WTC11 (cell line): ENCODE measurements around the gene NME5. TPM values are rescaled to one million over a fixed set of nuclear protein-coding genes. Genes with fewer than 3 reads are reported as not detected.

Experiments used
- ATAC-seq: fragments of 200-7000 bp; cut with Tn5 transposase; 2 replicates; pipeline ENCODE4 v1.10.0; 2021; ENCODE audit warnings: mild to moderate bottlenecking, moderate library complexity
- CTCF ChIA-PET: fragments of 300-600 bp; sonication (Branson Sonifier 250); formaldehyde crosslinking; loops from one replicate; lab custom pipeline; 2021; ENCODE audit warnings: antibody characterized with exemption; lab: Charles Lee
- POLR2A ChIA-PET: fragments of 350-600 bp; sonication (Branson Sonifier 250); formaldehyde crosslinking; loops from one replicate; lab custom pipeline; 2021; ENCODE audit warnings: antibody characterized with exemption; lab: Charles Lee
- DNase-seq: peaks from one replicate; pipeline ENCODE4 v3.0.0; 2021; ENCODE audit warnings: low spot score
- H3K27ac Mint-ChIP-seq: 2 replicates; pipeline ENCODE4 v1.8.0; 2021; ENCODE audit warnings: mixed read lengths
- H3K27me3 Mint-ChIP-seq: 2 replicates; pipeline ENCODE4 v1.8.0; 2021; ENCODE audit warnings: low read depth, mild to moderate bottlenecking, moderate library complexity, mixed read lengths
- H3K36me3 Mint-ChIP-seq: 2 replicates; pipeline ENCODE4 v1.8.0; 2021; ENCODE audit warnings: mixed read lengths
- H3K4me1 Mint-ChIP-seq: 2 replicates; pipeline ENCODE4 v1.8.0; 2022; ENCODE audit warnings: mixed read lengths
- H3K4me3 Mint-ChIP-seq: 2 replicates; pipeline ENCODE4 v1.8.0; 2021; ENCODE audit warnings: mild to moderate bottlenecking, moderate library complexity, mixed read lengths
- H3K9me3 Mint-ChIP-seq: 2 replicates; pipeline ENCODE4 v1.8.0; 2021; ENCODE audit warnings: mixed read lengths
- ATF3 ChIP-seq: sonication (generic); formaldehyde crosslinking; conservative IDR thresholded peaks from 2 replicates; pipeline ENCODE4 v1.8.1; 2022; ENCODE audit warnings: mild to moderate bottlenecking, missing genetic modification reagents
- CREB1 ChIP-seq: sonication (generic); formaldehyde crosslinking; IDR thresholded peaks from 2 replicates; pipeline ENCODE4 v1.8.0; 2023; ENCODE audit warnings: mild to moderate bottlenecking, missing genetic modification reagents
- ESRRA ChIP-seq: sonication (generic); formaldehyde crosslinking; IDR thresholded peaks from 2 replicates; pipeline ENCODE4 v1.8.1; 2022; ENCODE audit warnings: mild to moderate bottlenecking, missing genetic modification reagents, borderline replicate concordance
- ETV6 ChIP-seq: sonication (generic); formaldehyde crosslinking; IDR thresholded peaks from 2 replicates; pipeline ENCODE4 v1.8.1; 2022; ENCODE audit warnings: mild to moderate bottlenecking, missing genetic modification reagents
- GABPB1 ChIP-seq: sonication (generic); formaldehyde crosslinking; IDR thresholded peaks from 2 replicates; pipeline ENCODE4 v1.8.1; 2023; ENCODE audit warnings: mild to moderate bottlenecking, missing genetic modification reagents
- GTF2I ChIP-seq: fragments of 250-450 bp; sonication (Bioruptor Pico); conservative IDR thresholded peaks from 2 replicates; pipeline ENCODE4 v1.4.0; 2021; ENCODE audit warnings: mild to moderate bottlenecking
- KAT7 ChIP-seq: sonication (generic); formaldehyde crosslinking; IDR thresholded peaks from 2 replicates; pipeline ENCODE4 v1.8.1; 2023; ENCODE audit warnings: missing genetic modification reagents, mild to moderate bottlenecking, borderline replicate concordance
- MYBL2 ChIP-seq: sonication (generic); formaldehyde crosslinking; IDR thresholded peaks from 2 replicates; pipeline ENCODE4 v1.8.1; 2023; ENCODE audit warnings: mild to moderate bottlenecking, moderate library complexity, missing genetic modification reagents
- NFATC4 ChIP-seq: fragments of 250-450 bp; sonication (Bioruptor Pico); IDR thresholded peaks from 2 replicates; pipeline ENCODE4 v1.9.0; 2021; ENCODE audit warnings: mild to moderate bottlenecking
- NFYB ChIP-seq: sonication (generic); formaldehyde crosslinking; conservative IDR thresholded peaks from 2 replicates; pipeline ENCODE4 v1.8.0; 2022; ENCODE audit warnings: low read depth, missing genetic modification reagents
- PRRX2 ChIP-seq: fragments of 250-450 bp; sonication (Bioruptor Pico); IDR thresholded peaks from 2 replicates; pipeline ENCODE4 v1.8.0; 2021; ENCODE audit warnings: mild to moderate bottlenecking
- RELA ChIP-seq: sonication (generic); formaldehyde crosslinking; IDR thresholded peaks from 2 replicates; pipeline ENCODE4 v1.8.1; 2022; ENCODE audit warnings: missing genetic modification reagents, mild to moderate bottlenecking, borderline replicate concordance
- SMAD3 ChIP-seq: sonication (generic); formaldehyde crosslinking; IDR thresholded peaks from 2 replicates; pipeline ENCODE4 v1.8.0; 2022; ENCODE audit warnings: missing genetic modification reagents, mild to moderate bottlenecking, borderline replicate concordance
- SP1 ChIP-seq: sonication (generic); formaldehyde crosslinking; conservative IDR thresholded peaks from 2 replicates; pipeline ENCODE4 v1.8.1; 2022; ENCODE audit warnings: missing genetic modification reagents
- TP53 ChIP-seq: sonication (generic); formaldehyde crosslinking; IDR thresholded peaks from 2 replicates; pipeline ENCODE4 v1.8.1; 2023; ENCODE audit warnings: mild to moderate bottlenecking, missing genetic modification reagents
- ZBTB21 ChIP-seq: sonication (generic); formaldehyde crosslinking; IDR thresholded peaks from 2 replicates; pipeline ENCODE4 v1.8.1; 2023; ENCODE audit warnings: mild to moderate bottlenecking, missing genetic modification reagents, borderline replicate concordance
- ZBTB43 ChIP-seq: sonication (generic); formaldehyde crosslinking; IDR thresholded peaks from 2 replicates; pipeline ENCODE4 v1.8.1; 2023; ENCODE audit warnings: mild to moderate bottlenecking, missing genetic modification reagents
- ZNF219 ChIP-seq: sonication (generic); formaldehyde crosslinking; IDR thresholded peaks from 2 replicates; pipeline ENCODE4 v1.8.0; 2023; ENCODE audit warnings: missing genetic modification reagents, mild to moderate bottlenecking, borderline replicate concordance
- ZNF263 ChIP-seq: sonication (generic); formaldehyde crosslinking; IDR thresholded peaks from 2 replicates; pipeline ENCODE4 v1.8.1; 2022; ENCODE audit warnings: low read depth, mild to moderate bottlenecking, moderate library complexity, missing genetic modification reagents
- ZNF416 ChIP-seq: fragments of 250-450 bp; sonication (Bioruptor Pico); IDR thresholded peaks from 2 replicates; pipeline ENCODE4 v1.9.0; 2021; ENCODE audit warnings: mild to moderate bottlenecking, inconsistent platforms
- ZNF423 ChIP-seq: fragments of 250-450 bp; sonication (Bioruptor Pico); IDR thresholded peaks from 2 replicates; pipeline ENCODE4 v2.1.2; 2022; ENCODE audit warnings: mild to moderate bottlenecking, moderate library complexity
- ZNF671 ChIP-seq: fragments of 250-450 bp; sonication (Bioruptor Pico); IDR thresholded peaks from 2 replicates; pipeline ENCODE4 v1.8.0; 2021; ENCODE audit warnings: mild to moderate bottlenecking
- total RNA-seq: library from RNA; stranded (reverse); gene quantifications from 3 replicates; pipeline ENCODE4 v1.2.3, GENCODE V29; 2021
- TF ChIP-seq, protein P1 (sequence below): sonication (generic); formaldehyde crosslinking; IDR thresholded peaks from 2 replicates; pipeline ENCODE4 v1.8.1; 2023; ENCODE audit warnings: mild to moderate bottlenecking, missing genetic modification reagents, borderline replicate concordance
- TF ChIP-seq, protein P2 (sequence below): sonication (generic); formaldehyde crosslinking; IDR thresholded peaks from 2 replicates; pipeline ENCODE4 v1.8.0; 2022; ENCODE audit warnings: mild to moderate bottlenecking, missing genetic modification reagents
- TF ChIP-seq, protein P3 (sequence below): sonication (generic); formaldehyde crosslinking; IDR thresholded peaks from 2 replicates; pipeline ENCODE4 v1.8.0; 2022; ENCODE audit warnings: mild to moderate bottlenecking, missing genetic modification reagents
- TF ChIP-seq, protein P4 (sequence below): fragments of 250-450 bp; sonication (Bioruptor Pico); IDR thresholded peaks from 2 replicates; pipeline ENCODE4 v2.1.2; 2022; ENCODE audit warnings: mild to moderate bottlenecking, moderate library complexity
- TF ChIP-seq, protein P5 (sequence below): sonication (generic); formaldehyde crosslinking; IDR thresholded peaks from 2 replicates; pipeline ENCODE4 v1.8.1; 2022; ENCODE audit warnings: low read depth, mild to moderate bottlenecking, moderate library complexity, missing genetic modification reagents, borderline replicate concordance

Gene NME5
- total RNA-seq, 1 experiment from 2014 or later: 0.74 TPM

DNA sequence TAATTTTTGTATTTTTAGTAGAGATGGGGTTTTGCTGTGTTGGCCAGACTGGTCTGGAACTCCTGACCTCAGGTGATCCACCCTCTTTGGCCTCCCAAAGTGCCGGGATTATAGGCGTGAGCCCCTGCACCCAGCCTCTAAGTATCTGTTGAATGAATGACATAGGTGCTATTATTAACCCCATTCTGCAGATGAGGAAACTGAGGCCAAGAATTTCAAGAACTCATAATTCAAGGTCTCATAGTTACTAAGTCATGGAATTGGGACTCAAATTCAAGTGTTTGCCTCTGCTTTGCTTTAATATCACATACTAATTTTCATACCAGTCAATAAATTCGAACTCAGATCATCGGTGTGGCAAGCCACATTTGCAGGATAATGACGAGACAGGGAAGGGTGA lies 41.6 kb upstream of the NME5 start:
- no peak overlapping the region for H3K27ac Mint-ChIP-seq
- DNase-seq (no peak), ATAC-seq (no peak)
- H3K36me3 Mint-ChIP-seq: peaks cover 58% of the 10 kb centered on the region
- H3K9me3 Mint-ChIP-seq: no peaks in the 10 kb centered on the region
- ChIA-PET POLR2A (no interaction called here), CTCF (interaction anchor here (2.0 kb wide), 1 partner anchor 102 kb away, joined by 6 read pairs; no protein-coding TSS in a partner anchor)
- H3K4me1 Mint-ChIP-seq: peaks cover 13% of the 10 kb centered on the region
- no peak overlapping the region for H3K4me3 Mint-ChIP-seq
- no peaks in the 10 kb centered on the region for H3K27me3 Mint-ChIP-seq
- no peak for TF ChIP-seq ZBTB21 (CRISPR knock-in tag)
- no peak for TF ChIP-seq GTF2I (CRISPR knock-in tag)
- no peak for TF ChIP-seq CREB1
- TF ChIP-seq, protein P1, sequence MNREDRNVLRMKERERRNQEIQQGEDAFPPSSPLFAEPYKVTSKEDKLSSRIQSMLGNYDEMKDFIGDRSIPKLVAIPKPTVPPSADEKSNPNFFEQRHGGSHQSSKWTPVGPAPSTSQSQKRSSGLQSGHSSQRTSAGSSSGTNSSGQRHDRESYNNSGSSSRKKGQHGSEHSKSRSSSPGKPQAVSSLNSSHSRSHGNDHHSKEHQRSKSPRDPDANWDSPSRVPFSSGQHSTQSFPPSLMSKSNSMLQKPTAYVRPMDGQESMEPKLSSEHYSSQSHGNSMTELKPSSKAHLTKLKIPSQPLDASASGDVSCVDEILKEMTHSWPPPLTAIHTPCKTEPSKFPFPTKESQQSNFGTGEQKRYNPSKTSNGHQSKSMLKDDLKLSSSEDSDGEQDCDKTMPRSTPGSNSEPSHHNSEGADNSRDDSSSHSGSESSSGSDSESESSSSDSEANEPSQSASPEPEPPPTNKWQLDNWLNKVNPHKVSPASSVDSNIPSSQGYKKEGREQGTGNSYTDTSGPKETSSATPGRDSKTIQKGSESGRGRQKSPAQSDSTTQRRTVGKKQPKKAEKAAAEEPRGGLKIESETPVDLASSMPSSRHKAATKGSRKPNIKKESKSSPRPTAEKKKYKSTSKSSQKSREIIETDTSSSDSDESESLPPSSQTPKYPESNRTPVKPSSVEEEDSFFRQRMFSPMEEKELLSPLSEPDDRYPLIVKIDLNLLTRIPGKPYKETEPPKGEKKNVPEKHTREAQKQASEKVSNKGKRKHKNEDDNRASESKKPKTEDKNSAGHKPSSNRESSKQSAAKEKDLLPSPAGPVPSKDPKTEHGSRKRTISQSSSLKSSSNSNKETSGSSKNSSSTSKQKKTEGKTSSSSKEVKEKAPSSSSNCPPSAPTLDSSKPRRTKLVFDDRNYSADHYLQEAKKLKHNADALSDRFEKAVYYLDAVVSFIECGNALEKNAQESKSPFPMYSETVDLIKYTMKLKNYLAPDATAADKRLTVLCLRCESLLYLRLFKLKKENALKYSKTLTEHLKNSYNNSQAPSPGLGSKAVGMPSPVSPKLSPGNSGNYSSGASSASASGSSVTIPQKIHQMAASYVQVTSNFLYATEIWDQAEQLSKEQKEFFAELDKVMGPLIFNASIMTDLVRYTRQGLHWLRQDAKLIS (CRISPR knock-in tag): no peak
- TF ChIP-seq ZNF423 (CRISPR knock-in tag): no peak
- TF ChIP-seq ZNF671: no peak
- no peak for TF ChIP-seq SMAD3 (CRISPR knock-in tag)
- no peak for TF ChIP-seq ESRRA
- no peak for TF ChIP-seq PRRX2 (CRISPR knock-in tag)
- no peak for TF ChIP-seq ETV6
- no peak for TF ChIP-seq KAT7 (CRISPR knock-in tag)
- TF ChIP-seq GABPB1: no peak

- POLR2A ChIA-PET: no interaction called here
- H3K9me3 Mint-ChIP-seq: no peaks in the 10 kb centered on the region
- H3K36me3 Mint-ChIP-seq: peaks cover 55% of the 10 kb centered on the region
- ATAC-seq: no peak
- DNase-seq: no peak
- no peaks in the 10 kb centered on the region for H3K27me3 Mint-ChIP-seq
- peaks cover 13% of the 10 kb centered on the region for H3K4me1 Mint-ChIP-seq
- H3K27ac Mint-ChIP-seq: peak overlapping the region; percentile 51; the same call in 1 of the 2 replicates
- CTCF ChIA-PET: interaction anchor here (2.0 kb wide), 1 partner anchor 103 kb away, joined by 6 read pairs; no protein-coding TSS in a partner anchor
- H3K4me3 Mint-ChIP-seq: no peak overlapping the region
- TF ChIP-seq, protein P2, sequence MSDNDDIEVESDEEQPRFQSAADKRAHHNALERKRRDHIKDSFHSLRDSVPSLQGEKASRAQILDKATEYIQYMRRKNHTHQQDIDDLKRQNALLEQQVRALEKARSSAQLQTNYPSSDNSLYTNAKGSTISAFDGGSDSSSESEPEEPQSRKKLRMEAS (CRISPR knock-in tag): no peak
- TF ChIP-seq ATF3 (CRISPR knock-in tag) (no peak), RELA (CRISPR knock-in tag) (no peak), SP1 (CRISPR knock-in tag) (no peak), NFATC4 (CRISPR knock-in tag) (no peak), TP53 (CRISPR knock-in tag) (no peak), ZNF416 (CRISPR knock-in tag) (no peak), ZNF219 (no peak), NFYB (CRISPR knock-in tag) (no peak), ZNF263 (CRISPR knock-in tag) (no peak), MYBL2 (CRISPR knock-in tag) (no peak), ZBTB43 (CRISPR knock-in tag) (no peak)
- TF ChIP-seq, protein P3, sequence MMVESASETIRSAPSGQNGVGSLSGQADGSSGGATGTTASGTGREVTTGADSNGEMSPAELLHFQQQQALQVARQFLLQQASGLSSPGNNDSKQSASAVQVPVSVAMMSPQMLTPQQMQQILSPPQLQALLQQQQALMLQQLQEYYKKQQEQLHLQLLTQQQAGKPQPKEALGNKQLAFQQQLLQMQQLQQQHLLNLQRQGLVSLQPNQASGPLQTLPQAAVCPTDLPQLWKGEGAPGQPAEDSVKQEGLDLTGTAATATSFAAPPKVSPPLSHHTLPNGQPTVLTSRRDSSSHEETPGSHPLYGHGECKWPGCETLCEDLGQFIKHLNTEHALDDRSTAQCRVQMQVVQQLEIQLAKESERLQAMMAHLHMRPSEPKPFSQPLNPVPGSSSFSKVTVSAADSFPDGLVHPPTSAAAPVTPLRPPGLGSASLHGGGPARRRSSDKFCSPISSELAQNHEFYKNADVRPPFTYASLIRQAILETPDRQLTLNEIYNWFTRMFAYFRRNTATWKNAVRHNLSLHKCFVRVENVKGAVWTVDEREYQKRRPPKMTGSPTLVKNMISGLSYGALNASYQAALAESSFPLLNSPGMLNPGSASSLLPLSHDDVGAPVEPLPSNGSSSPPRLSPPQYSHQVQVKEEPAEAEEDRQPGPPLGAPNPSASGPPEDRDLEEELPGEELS: no peak
- TF ChIP-seq, protein P4, sequence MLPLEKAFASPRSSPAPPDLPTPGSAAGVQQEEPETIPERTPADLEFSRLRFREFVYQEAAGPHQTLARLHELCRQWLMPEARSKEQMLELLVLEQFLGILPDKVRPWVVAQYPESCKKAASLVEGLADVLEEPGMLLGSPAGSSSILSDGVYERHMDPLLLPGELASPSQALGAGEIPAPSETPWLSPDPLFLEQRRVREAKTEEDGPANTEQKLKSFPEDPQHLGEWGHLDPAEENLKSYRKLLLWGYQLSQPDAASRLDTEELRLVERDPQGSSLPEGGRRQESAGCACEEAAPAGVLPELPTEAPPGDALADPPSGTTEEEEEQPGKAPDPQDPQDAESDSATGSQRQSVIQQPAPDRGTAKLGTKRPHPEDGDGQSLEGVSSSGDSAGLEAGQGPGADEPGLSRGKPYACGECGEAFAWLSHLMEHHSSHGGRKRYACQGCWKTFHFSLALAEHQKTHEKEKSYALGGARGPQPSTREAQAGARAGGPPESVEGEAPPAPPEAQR (CRISPR knock-in tag): no peak
- TF ChIP-seq, protein P5, sequence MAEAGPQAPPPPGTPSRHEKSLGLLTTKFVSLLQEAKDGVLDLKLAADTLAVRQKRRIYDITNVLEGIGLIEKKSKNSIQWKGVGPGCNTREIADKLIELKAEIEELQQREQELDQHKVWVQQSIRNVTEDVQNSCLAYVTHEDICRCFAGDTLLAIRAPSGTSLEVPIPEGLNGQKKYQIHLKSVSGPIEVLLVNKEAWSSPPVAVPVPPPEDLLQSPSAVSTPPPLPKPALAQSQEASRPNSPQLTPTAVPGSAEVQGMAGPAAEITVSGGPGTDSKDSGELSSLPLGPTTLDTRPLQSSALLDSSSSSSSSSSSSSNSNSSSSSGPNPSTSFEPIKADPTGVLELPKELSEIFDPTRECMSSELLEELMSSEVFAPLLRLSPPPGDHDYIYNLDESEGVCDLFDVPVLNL (CRISPR knock-in tag): no peak
Observed at GRCh38 chr5:138180183-138180782, 41.1 kb upstream of the NME5 start.
